ACC112 (cell line): ENCODE data around the gene CT45A1.
"Not testable (repeated sequence)": the region's sequence is repeated elsewhere in the genome, so short reads cannot be mapped to it uniquely, and the experiment has no call there.

ENCODE experiments used
- H2AFZ ChIP-seq: fragments of 200-600 bp; sonication (generic); one replicate; pipeline ENCODE4 v1.6.0; 2017; ENCODE audit warnings: antibody characterized with exemption, low read length; ENCODE audit not compliant: unreplicated experiment
- H3K27ac ChIP-seq: fragments of 200-600 bp; sonication (generic); 2 replicates; pipeline ENCODE4 v1.5.1; 2014; ENCODE audit warnings: low read depth, mild to moderate bottlenecking, antibody characterized with exemption, low read length, moderate library complexity
- H3K27me3 ChIP-seq: fragments of 200-600 bp; sonication (generic); 2 replicates; pipeline ENCODE4 v1.6.1; 2014; ENCODE audit warnings: mild to moderate bottlenecking, antibody characterized with exemption, low read length, moderate library complexity, mixed read lengths; ENCODE audit not compliant: insufficient read depth
- H3K36me3 ChIP-seq: fragments of 200-600 bp; sonication (generic); 2 replicates; pipeline ENCODE4 v1.6.1; 2016; ENCODE audit warnings: mild to moderate bottlenecking, antibody characterized with exemption, low read length, moderate library complexity, mixed read lengths; ENCODE audit not compliant: insufficient read depth
- H3K4me1 ChIP-seq: fragments of 200-600 bp; sonication (generic); one replicate; pipeline ENCODE4 v1.6.1; 2016; ENCODE audit warnings: low read length, mixed read lengths; ENCODE audit not compliant: insufficient read depth, unreplicated experiment, control insufficient read depth
- H3K4me3 ChIP-seq: fragments of 200-600 bp; sonication (generic); 2 replicates; pipeline ENCODE4 v1.5.1; 2014; ENCODE audit warnings: mild to moderate bottlenecking, low read depth, low read length
- H3K79me2 ChIP-seq: fragments of 200-600 bp; sonication (generic); one replicate; pipeline ENCODE4 v1.6.0; 2016; ENCODE audit warnings: low read length; ENCODE audit not compliant: control insufficient read depth, unreplicated experiment, insufficient read depth

The CT45A1 gene

GRCh38 chrX:135741192-135741715 lies 27.8 kb downstream of the CT45A1 start:
- Histone ChIP-seq H3K27ac (no peak overlapping the region), H2AFZ (no peak overlapping the region)

DNA sequence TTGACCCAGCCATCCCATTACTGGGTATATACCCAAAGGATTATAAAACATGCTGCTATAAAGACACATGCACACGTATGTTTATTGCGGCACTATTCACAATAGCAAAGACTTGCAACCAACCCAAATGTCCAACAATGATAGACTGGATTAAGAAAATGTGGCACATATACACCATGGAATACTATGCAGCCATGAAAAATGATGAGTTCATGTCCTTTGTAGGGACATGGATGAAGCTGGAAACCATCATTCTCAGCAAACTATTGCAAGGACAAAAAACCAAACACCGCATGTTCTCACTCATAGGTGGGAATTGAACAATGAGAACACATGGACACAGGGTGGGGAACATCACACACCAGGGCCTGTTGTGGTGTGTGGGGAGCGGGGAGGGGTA lies 31.3 kb downstream of the CT45A1 start:
- not testable (repeated sequence) for H3K27me3 ChIP-seq, H3K4me3 ChIP-seq, H3K36me3 ChIP-seq

More at GRCh38 chrX:135741192-135741715, 27.8 kb downstream of the CT45A1 start:
- Histone ChIP-seq H3K4me3 (no peak overlapping the region), H3K79me2 (no peaks in the 10 kb centered on the region), H3K4me1 (no peaks in the 10 kb centered on the region), H3K36me3 (no peaks in the 10 kb centered on the region), H3K27me3 (no peaks in the 10 kb centered on the region)

DNA sequence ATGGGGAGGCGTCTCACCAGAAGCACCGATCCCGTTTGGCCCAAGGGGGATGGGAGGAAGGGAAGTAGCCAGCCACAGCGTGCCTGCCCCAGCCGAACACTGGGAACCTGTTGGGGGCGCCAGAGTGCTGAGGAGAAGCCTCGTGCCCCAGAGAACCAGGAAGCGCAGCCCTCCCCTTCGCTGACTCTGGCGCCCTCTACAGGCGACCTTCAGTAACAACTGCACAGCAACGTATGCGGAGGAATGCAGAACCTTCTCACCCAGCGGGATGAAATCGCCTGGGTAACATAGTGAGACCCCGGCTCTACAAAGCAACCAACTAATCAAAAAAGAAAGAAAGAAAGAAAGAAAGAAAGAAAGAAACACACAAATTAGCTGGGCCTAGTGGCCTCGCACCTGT lies 54.7 kb downstream of the CT45A1 start, which contains the start of gene CT45A3:
TSS of gene CT45A3 (minus strand) at position 101 of the 400 bp plus-strand sequence. CDS start 3,747 bp downstream, outside the sequence.
- H3K27me3 ChIP-seq, H2AFZ ChIP-seq, H3K36me3 ChIP-seq, H3K27ac ChIP-seq, H3K4me3 ChIP-seq, H3K79me2 ChIP-seq, H3K4me1 ChIP-seq: not testable (repeated sequence)

More for the DNA sequence above, 31.3 kb downstream of the CT45A1 start:
- H3K27ac ChIP-seq, H3K79me2 ChIP-seq, H3K4me1 ChIP-seq, H2AFZ ChIP-seq: not testable (repeated sequence)
